GM23338 (cell line): ENCODE measurements around the gene RSRC2. TPM values are rescaled to one million over a fixed set of nuclear protein-coding genes. Genes with fewer than 3 reads are reported as not detected.

Experiments used
- ATAC-seq: fragments of 200-7000 bp; cut with Tn5 transposase; 3 replicates; pipeline ENCODE4 v1.9.1; 2020
- DNase-seq: peaks from one replicate; pipeline ENCODE4 v3.0.0-alpha.2; 2015; ENCODE audit warnings: low spot score
- H2AFZ ChIP-seq: fragments of 200-600 bp; sonication (generic); 2 replicates; pipeline ENCODE4 v1.8.0; 2016; ENCODE audit warnings: antibody characterized with exemption, mild to moderate bottlenecking, moderate library complexity
- H3F3A ChIP-seq: fragments of 200-600 bp; sonication (generic); replicated peaks from 2 replicates; pipeline ENCODE4 v1.8.0; 2017; ENCODE audit warnings: antibody characterized with exemption, mixed run types, low read depth
- H3K27ac ChIP-seq: fragments of 200-600 bp; sonication (generic); 2 replicates; pipeline ENCODE4 v1.6.1; 2016; ENCODE audit warnings: low read depth
- H3K27me3 ChIP-seq: fragments of 200-600 bp; sonication (generic); 2 replicates; pipeline ENCODE4 v1.8.0; 2016; ENCODE audit warnings: mild to moderate bottlenecking, mixed run types, moderate library complexity; ENCODE audit not compliant: insufficient read depth
- H3K36me3 ChIP-seq: fragments of 200-600 bp; sonication (generic); 2 replicates; pipeline ENCODE4 v1.8.0; 2016; ENCODE audit warnings: mild to moderate bottlenecking; ENCODE audit not compliant: insufficient read depth
- H3K4me1 ChIP-seq: fragments of 200-600 bp; sonication (generic); 2 replicates; pipeline ENCODE4 v1.8.0; 2016; ENCODE audit warnings: mild to moderate bottlenecking, moderate library complexity; ENCODE audit not compliant: insufficient read depth
- H3K4me2 ChIP-seq: fragments of 200-600 bp; sonication (generic); 2 replicates; pipeline ENCODE4 v1.7.1; 2017; ENCODE audit warnings: mixed run types
- H3K4me3 ChIP-seq: fragments of 200-600 bp; sonication (generic); 2 replicates; pipeline ENCODE4 v1.6.1; 2016; ENCODE audit warnings: mixed run types
- H3K79me2 ChIP-seq: fragments of 200-600 bp; sonication (generic); replicated peaks from 2 replicates; pipeline ENCODE4 v1.8.0; 2017; ENCODE audit warnings: mild to moderate bottlenecking; ENCODE audit not compliant: insufficient read depth
- H3K9me2 ChIP-seq: fragments of 200-600 bp; sonication (generic); 2 replicates; pipeline ENCODE4 v1.8.0; 2017; ENCODE audit not compliant: insufficient read depth
- H4K20me1 ChIP-seq: fragments of 200-600 bp; sonication (generic); replicated peaks from 2 replicates; pipeline ENCODE4 v1.8.0; 2017; ENCODE audit warnings: mild to moderate bottlenecking; ENCODE audit not compliant: insufficient read depth
- H3K27ac Mint-ChIP-seq: 2 replicates; pipeline ENCODE4 v1.8.0; 2020; ENCODE audit warnings: inconsistent platforms, mild to moderate bottlenecking, moderate library complexity, mixed read lengths
- H3K27me3 Mint-ChIP-seq: 3 replicates; pipeline ENCODE4 v1.8.0; 2022; ENCODE audit warnings: low read depth, mild to moderate bottlenecking, moderate library complexity, mixed read lengths, inconsistent platforms; ENCODE audit not compliant: insufficient read depth, poor library complexity
- H3K36me3 Mint-ChIP-seq: 3 replicates; pipeline ENCODE4 v1.8.0; 2021; ENCODE audit warnings: low read depth, mild to moderate bottlenecking, inconsistent platforms, moderate library complexity, mixed read lengths
- H3K4me1 Mint-ChIP-seq: 3 replicates; pipeline ENCODE4 v1.8.0; 2020; ENCODE audit warnings: mild to moderate bottlenecking, inconsistent platforms, mixed read lengths
- H3K4me3 Mint-ChIP-seq: 3 replicates; pipeline ENCODE4 v1.8.0; 2021; ENCODE audit warnings: moderate library complexity, mild to moderate bottlenecking, inconsistent platforms, mixed read lengths
- H3K9me3 Mint-ChIP-seq: 3 replicates; pipeline ENCODE4 v1.8.0; 2020; ENCODE audit warnings: moderate library complexity, mild to moderate bottlenecking, inconsistent platforms, mixed read lengths
- EZH2phosphoT487 ChIP-seq: fragments of 200-600 bp; sonication (generic); IDR thresholded peaks from one replicate; pipeline ENCODE4 v1.8.1; 2018; ENCODE audit warnings: antibody characterized with exemption; ENCODE audit not compliant: unreplicated experiment
- POLR2AphosphoS5 ChIP-seq: IDR thresholded peaks from 2 replicates; pipeline ENCODE4 v1.6.1; 2016; ENCODE audit warnings: antibody characterized with exemption, low read depth
- ZNF114 ChIP-seq: fragments of 250-450 bp; sonication (Bioruptor Pico); IDR thresholded peaks from 2 replicates; pipeline ENCODE4 v1.5.0; 2020; ENCODE audit warnings: mild to moderate bottlenecking, moderate library complexity
- polyA plus RNA-seq: library from polyadenylated mRNA; unstranded; fragments of >200 nt; fragmentation: Nextera tagmentation; extraction: Ambion mirVana; gene quantifications from 2 replicates; pipeline ENCODE4 v1.2.1, GENCODE V29; 2016
- total RNA-seq: library from RNA; depleted of rRNA; stranded (reverse); fragments of >200 nt; shearing (Covaris generic); gene quantifications from 2 replicates; pipeline ENCODE4 v1.2.3, GENCODE V29; 2014
- TF ChIP-seq, protein P1 (sequence below): fragments of 250-450 bp; sonication (Bioruptor Pico); IDR thresholded peaks from 2 replicates; pipeline ENCODE4 v1.5.0; 2020; ENCODE audit warnings: mild to moderate bottlenecking, moderate library complexity

Gene RSRC2
- total and polyA plus RNA-seq, 2 experiments from 2014 or later = 76.3 to 184 TPM

DNA sequence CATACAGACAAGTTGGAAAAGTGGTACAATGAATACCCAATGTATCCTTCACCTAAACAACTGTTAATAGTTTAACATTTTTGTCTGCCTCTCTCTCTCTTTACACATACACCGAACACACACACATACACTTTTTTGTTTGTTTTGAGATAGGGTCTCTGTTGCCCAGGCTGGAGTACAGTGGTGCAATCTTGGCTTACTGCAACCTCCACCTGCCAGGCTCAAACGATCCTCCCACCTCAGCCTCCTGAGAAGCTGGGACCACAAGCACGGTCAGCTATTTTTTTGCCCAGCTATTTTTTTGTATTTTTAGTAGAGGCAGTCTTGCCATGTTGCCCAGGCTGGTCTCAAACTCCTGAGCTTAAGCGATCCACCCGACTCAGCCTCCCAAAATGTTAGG is 42.8 kb downstream of the RSRC2 start (continued):
- TF ChIP-seq, protein P1, sequence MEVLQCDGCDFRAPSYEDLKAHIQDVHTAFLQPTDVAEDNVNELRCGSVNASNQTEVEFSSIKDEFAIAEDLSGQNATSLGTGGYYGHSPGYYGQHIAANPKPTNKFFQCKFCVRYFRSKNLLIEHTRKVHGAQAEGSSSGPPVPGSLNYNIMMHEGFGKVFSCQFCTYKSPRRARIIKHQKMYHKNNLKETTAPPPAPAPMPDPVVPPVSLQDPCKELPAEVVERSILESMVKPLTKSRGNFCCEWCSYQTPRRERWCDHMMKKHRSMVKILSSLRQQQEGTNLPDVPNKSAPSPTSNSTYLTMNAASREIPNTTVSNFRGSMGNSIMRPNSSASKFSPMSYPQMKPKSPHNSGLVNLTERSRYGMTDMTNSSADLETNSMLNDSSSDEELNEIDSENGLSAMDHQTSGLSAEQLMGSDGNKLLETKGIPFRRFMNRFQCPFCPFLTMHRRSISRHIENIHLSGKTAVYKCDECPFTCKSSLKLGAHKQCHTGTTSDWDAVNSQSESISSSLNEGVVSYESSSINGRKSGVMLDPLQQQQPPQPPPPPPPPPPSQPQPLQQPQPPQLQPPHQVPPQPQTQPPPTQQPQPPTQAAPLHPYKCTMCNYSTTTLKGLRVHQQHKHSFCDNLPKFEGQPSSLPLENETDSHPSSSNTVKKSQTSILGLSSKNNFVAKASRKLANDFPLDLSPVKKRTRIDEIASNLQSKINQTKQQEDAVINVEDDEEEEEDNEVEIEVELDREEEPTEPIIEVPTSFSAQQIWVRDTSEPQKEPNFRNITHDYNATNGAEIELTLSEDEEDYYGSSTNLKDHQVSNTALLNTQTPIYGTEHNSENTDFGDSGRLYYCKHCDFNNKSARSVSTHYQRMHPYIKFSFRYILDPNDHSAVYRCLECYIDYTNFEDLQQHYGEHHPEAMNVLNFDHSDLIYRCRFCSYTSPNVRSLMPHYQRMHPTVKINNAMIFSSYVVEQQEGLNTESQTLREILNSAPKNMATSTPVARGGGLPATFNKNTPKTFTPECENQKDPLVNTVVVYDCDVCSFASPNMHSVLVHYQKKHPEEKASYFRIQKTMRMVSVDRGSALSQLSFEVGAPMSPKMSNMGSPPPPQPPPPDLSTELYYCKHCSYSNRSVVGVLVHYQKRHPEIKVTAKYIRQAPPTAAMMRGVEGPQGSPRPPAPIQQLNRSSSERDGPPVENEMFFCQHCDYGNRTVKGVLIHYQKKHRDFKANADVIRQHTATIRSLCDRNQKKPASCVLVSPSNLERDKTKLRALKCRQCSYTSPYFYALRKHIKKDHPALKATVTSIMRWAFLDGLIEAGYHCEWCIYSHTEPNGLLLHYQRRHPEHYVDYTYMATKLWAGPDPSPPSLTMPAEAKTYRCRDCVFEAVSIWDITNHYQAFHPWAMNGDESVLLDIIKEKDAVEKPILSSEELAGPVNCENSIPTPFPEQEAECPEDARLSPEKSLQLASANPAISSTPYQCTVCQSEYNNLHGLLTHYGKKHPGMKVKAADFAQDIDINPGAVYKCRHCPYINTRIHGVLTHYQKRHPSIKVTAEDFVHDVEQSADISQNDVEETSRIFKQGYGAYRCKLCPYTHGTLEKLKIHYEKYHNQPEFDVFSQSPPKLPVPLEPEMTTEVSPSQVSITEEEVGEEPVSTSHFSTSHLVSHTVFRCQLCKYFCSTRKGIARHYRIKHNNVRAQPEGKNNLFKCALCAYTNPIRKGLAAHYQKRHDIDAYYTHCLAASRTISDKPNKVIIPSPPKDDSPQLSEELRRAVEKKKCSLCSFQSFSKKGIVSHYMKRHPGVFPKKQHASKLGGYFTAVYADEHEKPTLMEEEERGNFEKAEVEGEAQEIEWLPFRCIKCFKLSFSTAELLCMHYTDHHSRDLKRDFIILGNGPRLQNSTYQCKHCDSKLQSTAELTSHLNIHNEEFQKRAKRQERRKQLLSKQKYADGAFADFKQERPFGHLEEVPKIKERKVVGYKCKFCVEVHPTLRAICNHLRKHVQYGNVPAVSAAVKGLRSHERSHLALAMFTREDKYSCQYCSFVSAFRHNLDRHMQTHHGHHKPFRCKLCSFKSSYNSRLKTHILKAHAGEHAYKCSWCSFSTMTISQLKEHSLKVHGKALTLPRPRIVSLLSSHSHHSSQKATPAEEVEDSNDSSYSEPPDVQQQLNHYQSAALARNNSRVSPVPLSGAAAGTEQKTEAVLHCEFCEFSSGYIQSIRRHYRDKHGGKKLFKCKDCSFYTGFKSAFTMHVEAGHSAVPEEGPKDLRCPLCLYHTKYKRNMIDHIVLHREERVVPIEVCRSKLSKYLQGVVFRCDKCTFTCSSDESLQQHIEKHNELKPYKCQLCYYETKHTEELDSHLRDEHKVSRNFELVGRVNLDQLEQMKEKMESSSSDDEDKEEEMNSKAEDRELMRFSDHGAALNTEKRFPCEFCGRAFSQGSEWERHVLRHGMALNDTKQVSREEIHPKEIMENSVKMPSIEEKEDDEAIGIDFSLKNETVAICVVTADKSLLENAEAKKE (CRISPR knock-in tag) = no peak

DNA sequence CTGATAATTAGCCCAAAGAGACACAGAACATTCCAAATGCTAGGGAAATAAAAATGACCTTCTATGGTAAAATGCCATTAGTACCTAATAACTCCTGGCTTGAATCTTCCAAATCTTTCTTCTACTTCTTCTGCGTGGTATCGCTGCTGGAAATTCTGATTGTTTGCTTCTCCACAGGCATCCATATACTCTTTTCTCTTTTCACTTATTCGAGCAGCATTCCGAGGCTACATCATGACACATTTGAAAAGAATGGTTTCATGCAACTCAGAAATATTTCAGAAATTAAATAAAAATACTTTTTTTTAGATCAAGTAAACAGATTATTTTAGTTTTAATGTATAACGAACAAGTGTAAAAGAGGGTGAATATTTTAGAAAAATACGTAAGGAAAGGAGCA is 44.9 kb downstream of the RSRC2 start:
- DNase-seq = no peak
- no peaks in the 10 kb centered on the region for H3K9me3 Mint-ChIP-seq

More for the DNA sequence above, 44.9 kb downstream of the RSRC2 start:
- no peak for TF ChIP-seq EZH2phosphoT487
- TF ChIP-seq POLR2AphosphoS5 = no peak
- TF ChIP-seq, protein P1 (CRISPR knock-in tag) = no peak
- no peak for TF ChIP-seq ZNF114 (CRISPR knock-in tag)
- H3K4me1 Mint-ChIP-seq = no peaks in the 10 kb centered on the region
- no peak overlapping the region for H2AFZ ChIP-seq
- H3K4me3 Mint-ChIP-seq = no peak overlapping the region
- peaks cover 78% of the 10 kb centered on the region for H3K36me3 ChIP-seq
- no peak overlapping the region for H3K4me2 ChIP-seq
- no peak overlapping the region for H3K4me3 ChIP-seq
- peaks cover 6% of the 10 kb centered on the region; the same call in 1 of the 2 replicates for H3K79me2 ChIP-seq
- no peaks in the 10 kb centered on the region for H3K4me1 ChIP-seq
- H3K27ac Mint-ChIP-seq = no peak overlapping the region
- H3K36me3 Mint-ChIP-seq = peaks cover 80% of the 10 kb centered on the region
- H4K20me1 ChIP-seq = peaks cover 13% of the 10 kb centered on the region
- H3K27ac ChIP-seq = no peak overlapping the region
- ATAC-seq = no peak
- H3K9me2 ChIP-seq = no peaks in the 10 kb centered on the region
- no peaks in the 10 kb centered on the region for H3K27me3 Mint-ChIP-seq
- 0 out of 2 replicates have a peak, but pooled peaks cover 4% of the 10 kb centered on the region for H3F3A ChIP-seq
- H3K27me3 ChIP-seq = no peaks in the 10 kb centered on the region
